Vagina (tissue), 2 donors: Measurements from ENCODE around the gene RASGRF2.

Source experiments
- CTCF ChIP-seq, 3 experiments: fragments of 450-650 bp in 2 of 3; fragments of 200-600 bp in 1 of 3; sonication (generic) in 1 of 3; IDR thresholded peaks; one replicate each; pipeline ENCODE4 v1.5.1; 2017 to 2019; ENCODE audit warnings: antibody characterized with exemption in 3 of 3, mild to moderate bottlenecking in 2 of 3, moderate library complexity in 2 of 3
- POLR2A ChIP-seq, 2 donors: fragments of 450-650 bp; IDR thresholded peaks; one replicate each; pipeline ENCODE4 v1.6.1; 2017; ENCODE audit warnings: antibody characterized with exemption in 2 of 2, mild to moderate bottlenecking in 2 of 2, moderate library complexity in 2 of 2
- POLR2AphosphoS5 ChIP-seq, 2 donors: sonication (generic); formaldehyde crosslinking; IDR thresholded peaks; one replicate each; pipeline ENCODE4 v1.9.0; 2017; ENCODE audit warnings: antibody characterized with exemption in 2 of 2, mild to moderate bottlenecking in 2 of 2, low read depth in 1 of 2; ENCODE audit not compliant: insufficient read depth in 1 of 2

- TF ChIP-seq POLR2AphosphoS5 (IDR thresholded peaks at IDR 0.05; ENCODE audit: insufficient read depth in 1 of 2, low read depth in 1 of 2): no peak
- no peak for TF ChIP-seq CTCF (IDR thresholded peaks at IDR 0.05)
- TF ChIP-seq POLR2A (IDR thresholded peaks at IDR 0.05): no peak
These were observed 296.6 kb downstream of the RASGRF2 start for GRCh38 chr5:81256766-81257165.
